IMR-90 (cell line): ENCODE measurements around the gene ANXA3. TPM values are rescaled to one million over a fixed set of nuclear protein-coding genes. Genes with fewer than 3 reads are reported as not detected.

Experiments
- ATAC-seq: fragments of 200-7000 bp; cut with Tn5 transposase; 2 replicates; pipeline ENCODE4 v1.9.1; 2020; ENCODE audit warnings: low read depth, mild to moderate bottlenecking, moderate library complexity
- BruUV-seq: library from RNA; stranded (reverse); fragments of 400-500 nt; replicated peaks from 2 replicates; lab custom pipeline; 2021; lab: Mats Ljungman, UMichigan
- CTCF ChIA-PET: fragments of 300-600 bp; formaldehyde crosslinking; extraction: SDS; loops from one replicate; lab custom pipeline; 2021; ENCODE audit warnings: antibody characterized with exemption; lab: Yijun Ruan, JAX
- POLR2A ChIA-PET: fragments of 300-600 bp; sonication (Branson Sonifier 250); formaldehyde crosslinking; loops from one replicate; lab custom pipeline; 2022; ENCODE audit warnings: antibody characterized with exemption; ENCODE audit not compliant: unreplicated experiment; lab: Charles Lee
- DNase-seq: peaks from one replicate; pipeline ENCODE4 v3.0.0; 2013
- H2AFZ ChIP-seq: replicated peaks from 2 replicates; pipeline ENCODE3; 2013; ENCODE audit warnings: low read length, mild to moderate bottlenecking; ENCODE audit not compliant: poor library complexity
- H2AK5ac ChIP-seq: 2 replicates; pipeline ENCODE4 v1.6.1; 2013; ENCODE audit warnings: low read depth, low read length, inconsistent platforms
- H2AK9ac ChIP-seq: replicated peaks from 2 replicates; pipeline ENCODE3; 2013; ENCODE audit warnings: mild to moderate bottlenecking, low read depth, low read length, moderate library complexity; ENCODE audit not compliant: poor library complexity
- H2BK120ac ChIP-seq: 2 replicates; pipeline ENCODE4 v1.6.1; 2013; ENCODE audit warnings: low read depth, low read length, inconsistent platforms
- H2BK15ac ChIP-seq: 3 replicates; pipeline ENCODE4 v1.6.1; 2013; ENCODE audit warnings: low read depth, low read length, inconsistent platforms
- H2BK20ac ChIP-seq: 2 replicates; pipeline ENCODE4 v1.6.1; 2013; ENCODE audit warnings: low read depth, mild to moderate bottlenecking, inconsistent platforms, low read length, moderate library complexity
- H2BK5ac ChIP-seq: 2 replicates; pipeline ENCODE4 v1.6.1; 2013; ENCODE audit warnings: mild to moderate bottlenecking, low read depth, low read length, inconsistent platforms; ENCODE audit not compliant: poor library complexity, severe bottlenecking
- H3K14ac ChIP-seq: replicated peaks from 2 replicates; pipeline ENCODE4 v1.6.1; 2013; ENCODE audit warnings: low read depth, low read length, inconsistent platforms
- H3K18ac ChIP-seq: 2 replicates; pipeline ENCODE4 v1.6.1; 2013; ENCODE audit warnings: low read depth, low read length, control low read depth
- H3K23ac ChIP-seq: 2 replicates; pipeline ENCODE4 v1.6.1; 2013; ENCODE audit warnings: low read depth, low read length, inconsistent platforms
- H3K27ac ChIP-seq: 2 replicates; pipeline ENCODE4 v1.5.1; 2013; ENCODE audit warnings: mild to moderate bottlenecking, control low read depth, low read length; ENCODE audit not compliant: insufficient read depth
- H3K27me3 ChIP-seq: 2 replicates; pipeline ENCODE4 v1.6.1; 2013; ENCODE audit warnings: low read length; ENCODE audit not compliant: control insufficient read depth, insufficient read depth
- H3K36me3 ChIP-seq: 2 replicates; pipeline ENCODE4 v1.6.1; 2013; ENCODE audit warnings: low read length, mixed read lengths; ENCODE audit not compliant: control insufficient read depth, insufficient read depth
- H3K4ac ChIP-seq: 2 replicates; pipeline ENCODE4 v1.6.1; 2013; ENCODE audit warnings: low read depth, low read length, inconsistent platforms
- H3K4me1 ChIP-seq: 2 replicates; pipeline ENCODE4 v1.6.1; 2013; ENCODE audit warnings: low read length, mixed read lengths; ENCODE audit not compliant: control insufficient read depth, insufficient read depth
- H3K4me2 ChIP-seq: 2 replicates; pipeline ENCODE4 v1.6.1; 2013; ENCODE audit warnings: low read depth, mild to moderate bottlenecking, control low read depth, low read length, moderate library complexity
- H3K4me3 ChIP-seq: 2 replicates; pipeline ENCODE4 v1.5.1; 2013; ENCODE audit warnings: low read depth, mild to moderate bottlenecking, control low read depth, low read length, moderate library complexity; ENCODE audit not compliant: insufficient read depth
- H3K56ac ChIP-seq: 2 replicates; pipeline ENCODE4 v1.6.1; 2013; ENCODE audit warnings: low read length, inconsistent platforms; ENCODE audit not compliant: insufficient read depth; ENCODE audit errors: extremely low read depth
- H3K79me1 ChIP-seq, 2 experiments: 2 replicates each; pipeline ENCODE4 v1.6.1; 2013; ENCODE audit warnings: low read length in 2 of 2, inconsistent platforms in 1 of 2, low read depth in 1 of 2
- H3K9ac ChIP-seq: 2 replicates; pipeline ENCODE4 v1.6.1; 2013; ENCODE audit warnings: low read depth, low read length, control low read depth
- H3K9me1 ChIP-seq: 2 replicates; pipeline ENCODE4 v1.6.1; 2013; ENCODE audit warnings: low read length, inconsistent platforms; ENCODE audit not compliant: insufficient read depth
- H3K9me3 ChIP-seq: 2 replicates; pipeline ENCODE4 v1.6.1; 2013; ENCODE audit warnings: low read length; ENCODE audit not compliant: control insufficient read depth, insufficient read depth
- H4K20me1 ChIP-seq: 2 replicates; pipeline ENCODE4 v1.6.1; 2013; ENCODE audit warnings: low read length, inconsistent platforms; ENCODE audit not compliant: insufficient read depth
- H4K5ac ChIP-seq: 2 replicates; pipeline ENCODE4 v1.6.1; 2013; ENCODE audit warnings: mild to moderate bottlenecking, low read depth, low read length, control low read depth
- H4K8ac ChIP-seq, 2 experiments: 2 replicates each; pipeline ENCODE4 v1.6.1; 2013; ENCODE audit warnings: low read depth in 2 of 2, low read length in 2 of 2, control low read depth in 1 of 2, inconsistent platforms in 1 of 2
- H4K91ac ChIP-seq: 2 replicates; pipeline ENCODE4 v1.6.1; 2013; ENCODE audit warnings: low read depth, low read length, inconsistent platforms; ENCODE audit not compliant: insufficient read depth
- MAZ ChIP-seq: IDR thresholded peaks from 2 replicates; pipeline ENCODE4 v1.6.1; 2012; ENCODE audit warnings: low read depth, mild to moderate bottlenecking, low read length, improper control_type of control experiment, moderate library complexity, borderline replicate concordance
- MXI1 ChIP-seq: IDR thresholded peaks from 2 replicates; pipeline ENCODE4 v1.6.1; 2012; ENCODE audit warnings: low read depth, mild to moderate bottlenecking, low read length, moderate library complexity, borderline replicate concordance
- RCOR1 ChIP-seq: IDR thresholded peaks from 2 replicates; pipeline ENCODE4 v1.6.1; 2012; ENCODE audit warnings: mild to moderate bottlenecking, low read length, improper control_type of control experiment; ENCODE audit not compliant: insufficient replicate concordance
- WGBS, 2 experiments: methylation state at CpG; one replicate each; pipeline versions ENCODE4 v1.1.5 to v1.1.7; 2013; ENCODE audit warnings: missing lambda C conversion rate in 2 of 2; ENCODE audit not compliant: insufficient read length in 1 of 2; ENCODE audit errors: extremely low coverage in 2 of 2; 5-methylcytosine and 5-hydroxymethylcytosine counted together
- dilution Hi-C: fragments of 300-500 bp; cut with HindIII; formaldehyde crosslinking; loops from one replicate; pipeline ENCODE4 v1.14.3; 2018; ENCODE audit warnings: low sequenced_read_pairs; ENCODE audit not compliant: unreplicated experiment
- in situ Hi-C: fragments of 300-500 bp; cut with MboI; formaldehyde crosslinking; loops from 3 replicates; pipeline ENCODE4 v1.14.3; 2019; ENCODE audit warnings: low sequenced_read_pairs, inconsistent platforms, mixed read lengths
- intact Hi-C: fragments of 100-400 bp; cut with micrococcal nuclease; formaldehyde crosslinking; loops from 2 replicates; pipeline ENCODE4 v1.10.0; 2022
- polyA plus RNA-seq, 3 experiments: library from polyadenylated mRNA; depleted of rRNA; stranded (reverse); fragments of >200 nt; gene quantifications; 2 replicates each; pipeline ENCODE4 v1.2.3, GENCODE V29; 2012; ENCODE audit warnings: low replicate concordance in 1 of 3
- total RNA-seq: library from RNA; depleted of rRNA; stranded (reverse); fragments of >200 nt; gene quantifications from 2 replicates; pipeline ENCODE4 v1.2.3, GENCODE V29; 2012

Gene ANXA3
- total and polyA plus RNA-seq, 2 of the 4 experiments (the other 2 are of a cell fraction), result 4.2 to 5.0 TPM

- TF ChIP-seq MXI1, result no peak
Observed at GRCh38 chr4:78638337-78639172, 87.0 kb downstream of the ANXA3 start (continued).

- Histone ChIP-seq H4K91ac (no peak overlapping the region), H3K9me1 (peaks cover 7% of the 10 kb centered on the region; the same call in 1 of the 2 replicates), H3K23ac (no peak overlapping the region), H3K27ac (no peak overlapping the region), H3K4ac (no peak overlapping the region), H2AK9ac (no peak overlapping the region), H4K5ac (no peak overlapping the region), H3K9ac (no peak overlapping the region), H3K14ac (no peak overlapping the region), H2AFZ (no peak overlapping the region), H2BK15ac (no peak overlapping the region), H4K20me1 (no peaks in the 10 kb centered on the region), H4K8ac (no peak overlapping the region), H3K18ac (no peak overlapping the region), H3K27me3 (no peaks in the 10 kb centered on the region; the same call in 1 of the 2 replicates), H2BK120ac (no peak overlapping the region), H3K9me3 (no peaks in the 10 kb centered on the region), H3K56ac (no peak overlapping the region), H3K4me1 (peaks cover 2% of the 10 kb centered on the region), H3K36me3 (no peaks in the 10 kb centered on the region), H2BK20ac (no peak overlapping the region), H3K4me3 (no peak overlapping the region), H2BK5ac (no peak overlapping the region), H3K79me1 (peaks cover 0 to 8% of the 10 kb centered on the region in 2 experiments; a peak in 1 of 4 replicates), H3K4me2 (no peak overlapping the region), H2AK5ac (no peak overlapping the region)
- DNase-seq (no peak), ATAC-seq (no peak)
- intact Hi-C loops (no loop called here), in situ Hi-C loops (no loop called here), dilution Hi-C loops (no loop called here)
- no peak for TF ChIP-seq RCOR1
- no peak for TF ChIP-seq MAZ
- 86% methylated on average over 1 of the region's 1 CpG; no CpG with 5 or more reads in 1 of the 2 experiments for WGBS, 2 experiments
- ChIA-PET CTCF (no interaction called here), POLR2A (no interaction called here)
- no TSS peak for BruUV-seq
Observed at GRCh38 chr4:78640714-78641113, 89.1 kb downstream of the ANXA3 start.
